GM19043 (cell line): Measurements from ENCODE around the gene ELK4.
"Not testable (repeated sequence)": the region's sequence is repeated elsewhere in the genome, so short reads cannot be mapped to it uniquely, and the experiment has no call there.

Experiments
- ATAC-seq: cut with Tn5 transposase; IDR thresholded peaks from one replicate; pipeline ENCODE4 v1.9.1; 2021; ENCODE audit warnings: low read depth; ENCODE audit not compliant: unreplicated experiment

ELK4 gene

GRCh38 chr1:205665201-205666045 lies 33.6 kb upstream of the ELK4 start:
- ATAC-seq = no peak

DNA sequence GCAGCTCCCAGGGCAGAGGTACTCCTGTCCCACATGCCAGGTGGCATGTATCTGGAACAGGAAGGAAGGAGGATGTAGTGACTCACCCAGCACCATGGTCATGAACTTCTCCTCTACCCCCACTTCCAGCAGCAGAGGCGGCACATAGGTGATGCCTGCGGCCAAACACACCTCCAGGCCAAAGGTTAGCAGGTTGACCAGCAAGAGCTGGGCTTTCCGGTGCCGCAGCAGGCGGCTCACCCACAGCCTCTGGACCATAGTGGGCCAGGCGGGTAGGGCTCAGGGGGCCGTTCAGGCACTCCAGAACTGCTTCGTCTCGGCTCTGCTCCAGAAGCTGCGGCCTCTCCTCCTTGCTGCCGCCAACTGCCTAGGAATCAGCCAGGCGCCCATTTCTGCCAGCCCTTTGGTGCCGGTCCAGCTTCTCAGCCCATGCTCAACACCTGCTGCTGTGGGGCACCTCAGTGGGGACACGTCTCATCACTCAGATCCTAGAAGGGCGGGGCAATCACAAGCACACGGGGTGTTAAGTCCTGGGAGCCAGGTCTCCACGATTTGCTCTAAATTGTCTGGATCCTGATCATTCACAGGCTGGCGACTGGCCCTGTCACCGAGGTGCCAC lies 32.7 kb upstream of the ELK4 start:
- ATAC-seq = no peak

GRCh38 chr1:205663286-205663936 lies 31.6 kb upstream of the ELK4 start:
- no peak for ATAC-seq

- no peak for ATAC-seq
These were observed 31.0 kb upstream of the ELK4 start for GRCh38 chr1:205662791-205663190.

GRCh38 chr1:205662135-205662738 lies 30.4 kb upstream of the ELK4 start:
- ATAC-seq = no peak

- no peak for ATAC-seq
These were observed 29.8 kb upstream of the ELK4 start for GRCh38 chr1:205661429-205662134.

- ATAC-seq = no peak
These were observed 28.6 kb upstream of the ELK4 start for GRCh38 chr1:205660361-205660760.

- peak; percentile 61 for ATAC-seq
These were observed 27.3 kb upstream of the ELK4 start for GRCh38 chr1:205658943-205659581.

DNA sequence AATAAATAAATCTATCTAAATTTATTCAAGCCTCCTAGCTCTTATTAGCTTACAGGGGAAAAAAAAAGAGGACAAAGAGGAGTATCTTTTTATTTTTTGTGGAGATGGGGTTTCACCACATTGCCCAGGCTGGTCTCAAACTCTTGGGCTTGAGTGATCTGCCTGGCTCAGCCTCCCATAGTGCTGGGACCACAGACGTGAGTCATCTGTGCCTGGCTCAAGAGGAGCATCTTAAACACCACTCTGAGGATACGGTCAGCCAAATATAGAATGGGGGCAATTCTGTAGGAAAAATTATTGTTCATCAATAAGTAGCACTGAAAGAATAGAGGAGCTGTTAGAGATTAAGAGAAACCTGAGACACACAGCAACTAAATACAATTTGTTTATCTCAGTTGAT lies 24.4 kb upstream of the ELK4 start:
- no peak for ATAC-seq

- no peak for ATAC-seq
These were observed 21.2 kb upstream of the ELK4 start for GRCh38 chr1:205652984-205653383.

DNA sequence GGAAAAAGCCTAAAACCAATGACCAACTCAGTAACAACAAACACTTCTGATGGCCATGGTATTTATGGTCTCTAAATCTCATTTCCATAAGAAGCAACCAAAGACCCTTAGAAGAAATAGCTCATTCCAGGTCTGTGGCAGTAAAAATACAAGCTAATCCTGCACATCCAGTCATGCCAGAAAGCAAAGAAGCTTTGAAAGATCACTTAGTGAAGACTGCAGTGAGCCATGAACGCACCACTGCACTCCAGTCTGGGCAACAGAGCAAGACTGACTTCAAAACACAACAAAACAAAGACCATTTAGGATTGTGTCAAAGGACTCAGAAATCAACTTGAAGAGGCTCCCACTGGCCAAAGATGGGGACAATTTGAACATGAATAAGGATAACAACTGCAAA lies 18.4 kb upstream of the ELK4 start:
- no peak for ATAC-seq

DNA sequence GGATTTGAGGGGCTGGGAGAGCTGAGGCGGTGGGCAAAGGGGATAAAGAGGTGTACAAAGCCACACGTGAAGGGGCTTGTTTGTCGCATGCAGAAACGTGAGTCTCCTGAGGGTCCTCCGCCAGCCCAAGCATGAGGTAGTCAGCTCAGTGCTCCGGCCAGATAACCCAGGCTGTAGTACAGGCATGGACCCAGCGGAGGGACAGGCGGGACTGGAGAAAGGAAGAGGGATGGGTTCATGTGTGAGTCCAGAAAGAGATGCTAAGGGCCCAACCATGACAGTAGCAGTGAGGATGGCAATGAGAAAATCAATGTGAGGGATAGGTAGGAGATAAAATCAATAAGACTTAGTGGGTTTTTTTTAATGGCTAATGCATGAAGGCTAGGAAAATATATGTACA lies 13.7 kb upstream of the ELK4 start:
- ATAC-seq = no peak

- ATAC-seq = no peak
These were observed 11.0 kb upstream of the ELK4 start for GRCh38 chr1:205642679-205643307.

- no peak for ATAC-seq
These were observed 7.8 kb upstream of the ELK4 start for GRCh38 chr1:205639567-205639966.

DNA sequence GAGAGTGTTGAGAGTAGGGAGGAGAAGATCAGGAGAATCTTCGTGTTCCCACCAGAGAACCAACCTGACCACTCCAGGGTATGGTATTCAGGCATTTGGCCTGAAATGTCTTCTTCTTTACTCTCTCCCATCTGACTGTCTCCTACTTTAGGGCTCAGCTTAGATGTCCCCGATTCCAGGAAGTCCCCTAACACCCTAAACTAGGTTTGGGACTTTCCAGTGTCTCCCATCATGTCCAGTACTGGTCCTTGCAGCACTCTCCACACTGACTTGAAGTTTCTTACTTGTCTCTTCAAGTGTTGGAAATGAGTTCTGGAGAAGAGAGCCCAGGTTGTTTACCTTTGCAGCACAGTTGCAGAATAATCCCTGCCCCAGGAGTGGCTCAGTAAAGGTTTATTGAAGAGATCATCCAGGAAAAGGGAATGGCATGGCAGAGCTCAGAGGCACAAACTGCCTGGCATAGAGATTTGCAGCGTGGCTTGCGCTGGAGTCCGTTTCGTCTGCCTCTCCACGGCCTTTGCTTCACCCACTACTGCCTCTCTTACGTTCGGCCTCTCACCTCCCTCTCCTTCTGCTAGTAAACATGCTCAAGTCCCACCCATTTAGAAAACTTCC lies 6.2 kb upstream of the ELK4 start:
- no peak for ATAC-seq

- ATAC-seq = no peak
These were observed 4.9 kb upstream of the ELK4 start for GRCh38 chr1:205636732-205637131.

DNA sequence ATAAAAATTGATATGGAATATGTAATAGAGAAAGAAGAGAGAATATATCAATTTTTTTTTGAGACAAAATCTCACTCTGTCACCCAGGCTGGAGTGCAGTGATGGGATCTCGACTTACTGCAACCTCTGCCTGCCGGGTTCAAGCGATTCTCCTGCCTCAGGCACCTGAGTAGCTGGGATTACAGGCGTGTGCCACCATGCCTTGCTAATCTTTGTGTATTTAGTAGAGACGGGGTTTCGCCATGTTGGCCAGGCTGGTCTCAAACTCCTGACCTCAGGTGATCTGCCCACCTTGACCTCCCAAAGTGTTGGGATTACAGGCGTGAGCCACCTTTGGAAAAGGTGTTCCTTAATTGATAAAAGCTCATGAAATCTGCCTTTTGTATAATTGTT lies 4.3 kb upstream of the ELK4 start:
- ATAC-seq = not testable (repeated sequence)

DNA sequence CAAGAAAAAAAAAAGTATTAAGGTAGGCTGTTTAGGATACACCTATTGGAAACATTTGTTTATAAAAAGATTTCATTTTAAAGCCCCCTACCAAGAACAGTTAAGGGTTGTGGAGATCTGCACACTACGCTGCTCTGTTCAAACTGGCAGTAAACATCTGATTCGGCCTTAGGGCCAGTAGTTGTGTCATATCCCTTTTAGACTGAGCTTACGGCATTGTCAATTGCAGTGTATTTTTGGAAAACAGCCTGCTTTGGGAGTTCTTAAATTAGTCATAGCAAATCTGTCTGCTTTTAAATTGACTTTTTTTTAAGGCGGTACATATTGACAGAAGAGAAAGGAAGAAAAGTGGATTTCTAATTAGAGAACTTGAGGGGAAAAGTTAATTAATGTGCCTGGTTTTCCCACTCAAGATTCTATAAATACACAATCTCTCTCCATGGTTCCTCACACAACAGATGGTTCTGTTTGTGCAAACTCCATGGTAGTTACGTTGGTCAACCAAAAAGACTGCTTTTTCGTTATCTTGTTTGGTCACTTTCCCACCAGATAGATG lies 1.7 kb upstream of the ELK4 start:
- ATAC-seq = no peak

GRCh38 chr1:205632669-205633169 lies 908 bp upstream of the ELK4 start:
- ATAC-seq = no peak
